T-helper 17 cell (primary cell): ENCODE data around the gene DNAAF1. TPM values are rescaled to one million over a fixed set of nuclear protein-coding genes. Genes with fewer than 3 reads are reported as not detected.

Experiments used
- ATAC-seq: fragments of 150-1000 bp; cut with Tn5 transposase; 2 replicates; pipeline ENCODE4 v1.10.0; 2021; ENCODE audit warnings: mild to moderate bottlenecking, moderate library complexity
- DNase-seq, 3 donors: peaks; one replicate each; pipeline versions ENCODE4 v3.0.0 to v3.0.0-alpha.2; 2020 to 2021
- H3K9me3 ChIP-seq: one replicate; pipeline ENCODE4 v1.7.0; 2013; ENCODE audit warnings: low read length, mild to moderate bottlenecking; ENCODE audit not compliant: control insufficient read depth, poor library complexity, severe bottlenecking
- H3K27ac Mint-ChIP-seq: one replicate; pipeline ENCODE4 v1.8.0; 2022; ENCODE audit warnings: mild to moderate bottlenecking, moderate library complexity, mixed read lengths
- H3K27me3 Mint-ChIP-seq: one replicate; pipeline ENCODE4 v1.8.0; 2022; ENCODE audit warnings: mixed read lengths
- H3K36me3 Mint-ChIP-seq: one replicate; pipeline ENCODE4 v1.8.0; 2022; ENCODE audit warnings: low read depth, mixed read lengths
- H3K4me1 Mint-ChIP-seq: one replicate; pipeline ENCODE4 v1.8.0; 2022; ENCODE audit warnings: mild to moderate bottlenecking, mixed read lengths
- H3K4me3 Mint-ChIP-seq: one replicate; pipeline ENCODE4 v1.8.0; 2022; ENCODE audit warnings: mild to moderate bottlenecking, moderate library complexity, mixed read lengths
- total RNA-seq, 4 donors: library from RNA in 2 of 4; stranded (reverse) in 2 of 4; gene quantifications; one replicate each; pipeline ENCODE4 v1.2.3 and lab custom pipeline; 2022 to 2026

DNAAF1 gene
- total RNA-seq, 2 donors from 2014 or later: not detected

GRCh38 chr16:84178146-84178765 lies 33.1 kb downstream of the DNAAF1 start:
- no peaks in the 10 kb centered on the region for H3K9me3 ChIP-seq
- no peak for ATAC-seq
- Mint-ChIP-seq H3K27ac (no peak overlapping the region), H3K4me3 (no peak overlapping the region), H3K4me1 (peaks cover 5% of the 10 kb centered on the region), H3K27me3 (peaks cover 10% of the 10 kb centered on the region), H3K36me3 (no peaks in the 10 kb centered on the region)
- DNase-seq: no peak

- H3K27me3 Mint-ChIP-seq: peaks cover 10% of the 10 kb centered on the region
- H3K27ac Mint-ChIP-seq: no peak overlapping the region
- H3K36me3 Mint-ChIP-seq: no peaks in the 10 kb centered on the region
- ATAC-seq: no peak
- no peaks in the 10 kb centered on the region for H3K9me3 ChIP-seq
- no peak overlapping the region for H3K4me3 Mint-ChIP-seq
- DNase-seq: no peak
- peaks cover 5% of the 10 kb centered on the region for H3K4me1 Mint-ChIP-seq
Observed at GRCh38 chr16:84178892-84179611, 33.9 kb downstream of the DNAAF1 start.

- no peaks in the 10 kb centered on the region for H3K9me3 ChIP-seq
- DNase-seq (no peak), ATAC-seq (no peak)
- Mint-ChIP-seq H3K4me3 (no peak overlapping the region), H3K27ac (no peak overlapping the region), H3K36me3 (peaks cover 4% of the 10 kb centered on the region), H3K4me1 (peaks cover 9% of the 10 kb centered on the region), H3K27me3 (peaks cover 6% of the 10 kb centered on the region)
Observed at GRCh38 chr16:84179612-84180320, 34.7 kb downstream of the DNAAF1 start.

GRCh38 chr16:84180519-84181140 lies 35.5 kb downstream of the DNAAF1 start:
- no peak overlapping the region for H3K27ac Mint-ChIP-seq
- H3K27me3 Mint-ChIP-seq: no peaks in the 10 kb centered on the region

GRCh38 chr16:84181144-84181915 lies 36.2 kb downstream of the DNAAF1 start:
- Mint-ChIP-seq H3K36me3 (peaks cover 4% of the 10 kb centered on the region), H3K4me3 (no peak overlapping the region), H3K27ac (no peak overlapping the region), H3K4me1 (peaks cover 10% of the 10 kb centered on the region), H3K27me3 (no peaks in the 10 kb centered on the region)
- ATAC-seq (no peak), DNase-seq (no peak)
- H3K9me3 ChIP-seq: no peaks in the 10 kb centered on the region

More at GRCh38 chr16:84180519-84181140, 35.5 kb downstream of the DNAAF1 start:
- DNase-seq: no peak
- Mint-ChIP-seq H3K36me3 (peaks cover 4% of the 10 kb centered on the region), H3K4me3 (no peak overlapping the region), H3K4me1 (peaks cover 10% of the 10 kb centered on the region)
- ATAC-seq: no peak
- no peaks in the 10 kb centered on the region for H3K9me3 ChIP-seq

- no peak for DNase-seq
- Mint-ChIP-seq H3K4me3 (no peak overlapping the region), H3K27me3 (no peaks in the 10 kb centered on the region), H3K4me1 (peaks cover 10% of the 10 kb centered on the region), H3K36me3 (peaks cover 4% of the 10 kb centered on the region), H3K27ac (no peak overlapping the region)
- no peaks in the 10 kb centered on the region for H3K9me3 ChIP-seq
- no peak for ATAC-seq
Observed at GRCh38 chr16:84182104-84182503, 37.0 kb downstream of the DNAAF1 start.

GRCh38 chr16:84182680-84183571 lies 37.8 kb downstream of the DNAAF1 start:
- peak overlapping the region; percentile 24 for H3K27ac Mint-ChIP-seq
- no peaks in the 10 kb centered on the region for H3K27me3 Mint-ChIP-seq
- H3K9me3 ChIP-seq: no peaks in the 10 kb centered on the region
- DNase-seq (no peak), ATAC-seq (no peak)
- no peak overlapping the region for H3K4me3 Mint-ChIP-seq
- peaks cover 10% of the 10 kb centered on the region for H3K4me1 Mint-ChIP-seq
- H3K36me3 Mint-ChIP-seq: peaks cover 4% of the 10 kb centered on the region

GRCh38 chr16:84183572-84183875 lies 38.4 kb downstream of the DNAAF1 start:
- Mint-ChIP-seq H3K27me3 (no peaks in the 10 kb centered on the region), H3K36me3 (peaks cover 4% of the 10 kb centered on the region), H3K4me3 (no peak overlapping the region), H3K4me1 (peaks cover 10% of the 10 kb centered on the region), H3K27ac (peak overlapping the region; percentile 24)
- ATAC-seq (no peak), DNase-seq (no peak)
- no peaks in the 10 kb centered on the region for H3K9me3 ChIP-seq

GRCh38 chr16:84183911-84184591 lies 38.9 kb downstream of the DNAAF1 start:
- peak overlapping the region; percentile 47 for H3K4me3 Mint-ChIP-seq
- no peak overlapping the region for H3K27ac Mint-ChIP-seq
- no peak for DNase-seq

GRCh38 chr16:84184775-84185174 lies 39.7 kb downstream of the DNAAF1 start:
- Mint-ChIP-seq H3K27ac (no peak overlapping the region), H3K36me3 (peaks cover 4% of the 10 kb centered on the region), H3K27me3 (no peaks in the 10 kb centered on the region), H3K4me3 (peak overlapping the region; percentile 47), H3K4me1 (peaks cover 10% of the 10 kb centered on the region)
- ATAC-seq: no peak
- DNase-seq: no peak
- no peaks in the 10 kb centered on the region for H3K9me3 ChIP-seq

More at GRCh38 chr16:84183911-84184591, 38.9 kb downstream of the DNAAF1 start:
- no peaks in the 10 kb centered on the region for H3K9me3 ChIP-seq
- Mint-ChIP-seq H3K27me3 (no peaks in the 10 kb centered on the region), H3K36me3 (peaks cover 4% of the 10 kb centered on the region), H3K4me1 (peaks cover 10% of the 10 kb centered on the region)
- no peak for ATAC-seq

GRCh38 chr16:84186685-84187437 lies 41.8 kb downstream of the DNAAF1 start, which contains the start of gene TAF1C:
Gene TAF1C, minus strand, starts transcription at chr16:84187057. Its CDS starts 2,069 bp downstream, at chr16:84184988.
- peaks cover 10% of the 10 kb centered on the region for H3K4me1 Mint-ChIP-seq
- peak; percentile 95 for ATAC-seq

More at GRCh38 chr16:84186685-84187437, 41.8 kb downstream of the DNAAF1 start, which contains the start of gene TAF1C:
- peaks cover 4% of the 10 kb centered on the region for H3K36me3 Mint-ChIP-seq
- H3K27ac Mint-ChIP-seq: peak within 1 kb of the TSS; percentile 88
- H3K4me3 Mint-ChIP-seq: peak within 1 kb of the TSS; percentile 95
- no peaks in the 10 kb centered on the region for H3K9me3 ChIP-seq
- no peaks in the 10 kb centered on the region for H3K27me3 Mint-ChIP-seq
- DNase-seq: peak; percentile 80 to 87 (median 84)
